HepG2 (cell line): ENCODE results near the gene MYO3B. TPM values are rescaled to one million over a fixed set of nuclear protein-coding genes. Genes with fewer than 3 reads are reported as not detected.

Experiments used
- ARID4A ChIP-seq: sonication (generic); formaldehyde crosslinking; IDR thresholded peaks from 2 replicates; pipeline ENCODE4 v1.5.0; 2020; ENCODE audit warnings: mild to moderate bottlenecking, missing genetic modification reagents, borderline replicate concordance
- GRHL1 ChIP-seq: sonication (generic); formaldehyde crosslinking; conservative IDR thresholded peaks from 2 replicates; pipeline ENCODE4 v1.8.0; 2022; ENCODE audit warnings: missing genetic modification reagents
- HIC2 ChIP-seq: sonication (generic); formaldehyde crosslinking; IDR thresholded peaks from 2 replicates; pipeline ENCODE4 v1.9.0; 2022; ENCODE audit warnings: low read depth, missing genetic modification reagents
- KDM3A ChIP-seq: IDR thresholded peaks from 2 replicates; pipeline ENCODE4 v1.6.1; 2018; ENCODE audit warnings: low read depth, missing compliant biosample characterization
- MAFG ChIP-seq: sonication (generic); formaldehyde crosslinking; IDR thresholded peaks from 2 replicates; pipeline ENCODE4 v1.5.1; 2020; ENCODE audit warnings: mild to moderate bottlenecking, missing genetic modification reagents
- RARG ChIP-seq: sonication (generic); formaldehyde crosslinking; IDR thresholded peaks from 2 replicates; pipeline ENCODE4 v1.4.0; 2020; ENCODE audit warnings: low read depth, mild to moderate bottlenecking, missing genetic modification reagents
- SAP130 ChIP-seq: IDR thresholded peaks from 2 replicates; pipeline ENCODE4 v1.6.1; 2016; ENCODE audit warnings: low read depth
- SP1 ChIP-seq, 2 experiments: fragments of 450-650 bp in 1 of 2; sonication (generic) in 1 of 2; formaldehyde crosslinking in 1 of 2; IDR thresholded peaks; 2 replicates each; pipeline versions ENCODE4 v1.4.0 to v1.6.1; 2016 to 2020; ENCODE audit warnings: missing genetic modification reagents in 1 of 2
- TFDP2 ChIP-seq: sonication (generic); formaldehyde crosslinking; IDR thresholded peaks from 2 replicates; pipeline ENCODE4 v1.4.0; 2020; ENCODE audit warnings: missing genetic modification reagents
- ZBED4 ChIP-seq: sonication (generic); formaldehyde crosslinking; IDR thresholded peaks from 2 replicates; pipeline ENCODE4 v1.4.0; 2020; ENCODE audit warnings: missing genetic modification reagents, borderline replicate concordance
- ZMYM4 ChIP-seq: sonication (generic); formaldehyde crosslinking; IDR thresholded peaks from 2 replicates; pipeline ENCODE4 v1.8.1; 2023; ENCODE audit warnings: mild to moderate bottlenecking, missing genetic modification reagents
- ZNF160 ChIP-seq: sonication (generic); formaldehyde crosslinking; IDR thresholded peaks from 2 replicates; pipeline ENCODE4 v1.8.0; 2022; ENCODE audit warnings: mild to moderate bottlenecking, inconsistent platforms, missing genetic modification reagents
- ZNF367 ChIP-seq: sonication (generic); formaldehyde crosslinking; IDR thresholded peaks from 2 replicates; pipeline ENCODE4 v1.4.0; 2020; ENCODE audit warnings: missing genetic modification reagents, borderline replicate concordance
- ZNF761 ChIP-seq: sonication (generic); formaldehyde crosslinking; conservative IDR thresholded peaks from 2 replicates; pipeline ENCODE4 v1.4.0; 2020; ENCODE audit warnings: mild to moderate bottlenecking, missing genetic modification reagents
- ZNF816 ChIP-seq: sonication (generic); formaldehyde crosslinking; IDR thresholded peaks from 2 replicates; pipeline ENCODE4 v1.8.0; 2022; ENCODE audit warnings: missing genetic modification reagents, mild to moderate bottlenecking, borderline replicate concordance
- ZZZ3 ChIP-seq: sonication (generic); formaldehyde crosslinking; IDR thresholded peaks from 2 replicates; pipeline ENCODE4 v1.4.0; 2020; ENCODE audit warnings: missing genetic modification reagents, mild to moderate bottlenecking, borderline replicate concordance
- polyA plus RNA-seq, 8 experiments: library from polyadenylated mRNA; depleted of rRNA in 3 of 8; stranded (reverse) in 7 of 8; unstranded in 1 of 8; fragments of >200 nt; fragmentation: Illumina TruSeq in 4 of 8; extraction: Trizol in 4 of 8; gene quantifications; 2 replicates each; pipeline versions ENCODE4 v1.2.1 to v1.2.3, GENCODE V29; 2011 to 2016; ENCODE audit warnings: low read depth in 4 of 8, missing spikeins in 1 of 8, mixed read lengths in 1 of 8; ENCODE audit not compliant: insufficient read depth in 1 of 8
- total RNA-seq, 5 experiments: library from RNA; depleted of rRNA; stranded (reverse); fragments of >200 nt; fragmentation: Illumina TruSeq; extraction: Trizol; gene quantifications; 2 replicates each; pipeline ENCODE4 v1.2.3, GENCODE V29; 2016; ENCODE audit warnings: low read depth in 1 of 5

MYO3B gene
- total and polyA plus RNA-seq, 2 of the 13 experiments (the other 11 are each of a cell fraction or from before 2014, with no cell fraction given) = 0.01 TPM; not detected in 1

GRCh38 chr2:170530284-170530745, 352.4 kb downstream of the MYO3B start (continued):
- TF ChIP-seq ZBED4 (CRISPR knock-in tag) (0 out of 2 replicates have a peak, but pooled peaks have one; percentile 69), SAP130 (peak; percentile 72), SP1 (IDR thresholded peaks at IDR 0.05) (no peak), SP1 (CRISPR knock-in tag; IDR thresholded peaks at IDR 0.05) (no peak), ZNF367 (CRISPR knock-in tag) (no peak), ZNF816 (CRISPR knock-in tag) (no peak), ZNF160 (CRISPR knock-in tag) (no peak), GRHL1 (no peak), ZZZ3 (CRISPR knock-in tag) (no peak), ZNF761 (CRISPR knock-in tag) (0 out of 2 replicates have a peak, but pooled peaks have one; percentile 25), HIC2 (CRISPR knock-in tag) (peak; percentile 72), ZMYM4 (CRISPR knock-in tag) (peak; percentile 82), RARG (0 out of 2 replicates have a peak, but pooled peaks have one; percentile 20), MAFG (CRISPR knock-in tag) (no peak), TFDP2 (peak; percentile 53), KDM3A (no peak), ARID4A (CRISPR knock-in tag) (no peak)
